Measurements from ENCODE around the gene SMAD5.

Gene SMAD5

GRCh38 chr5:136174021-136174659 lies 41.5 kb downstream of the SMAD5 start:
- H3K4me3 ChIP-seq (ENCODE audit: control insufficient read depth, low read depth, low read length), result no peak overlapping the region
- TF ChIP-seq, protein P1, sequence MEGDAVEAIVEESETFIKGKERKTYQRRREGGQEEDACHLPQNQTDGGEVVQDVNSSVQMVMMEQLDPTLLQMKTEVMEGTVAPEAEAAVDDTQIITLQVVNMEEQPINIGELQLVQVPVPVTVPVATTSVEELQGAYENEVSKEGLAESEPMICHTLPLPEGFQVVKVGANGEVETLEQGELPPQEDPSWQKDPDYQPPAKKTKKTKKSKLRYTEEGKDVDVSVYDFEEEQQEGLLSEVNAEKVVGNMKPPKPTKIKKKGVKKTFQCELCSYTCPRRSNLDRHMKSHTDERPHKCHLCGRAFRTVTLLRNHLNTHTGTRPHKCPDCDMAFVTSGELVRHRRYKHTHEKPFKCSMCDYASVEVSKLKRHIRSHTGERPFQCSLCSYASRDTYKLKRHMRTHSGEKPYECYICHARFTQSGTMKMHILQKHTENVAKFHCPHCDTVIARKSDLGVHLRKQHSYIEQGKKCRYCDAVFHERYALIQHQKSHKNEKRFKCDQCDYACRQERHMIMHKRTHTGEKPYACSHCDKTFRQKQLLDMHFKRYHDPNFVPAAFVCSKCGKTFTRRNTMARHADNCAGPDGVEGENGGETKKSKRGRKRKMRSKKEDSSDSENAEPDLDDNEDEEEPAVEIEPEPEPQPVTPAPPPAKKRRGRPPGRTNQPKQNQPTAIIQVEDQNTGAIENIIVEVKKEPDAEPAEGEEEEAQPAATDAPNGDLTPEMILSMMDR (IDR thresholded peaks at IDR 0.05; ENCODE audit: control insufficient read depth, insufficient read depth, low read depth, low read length, missing control alignments), result peak; percentile 74
- peak; percentile 23 for DNase-seq (ENCODE audit: low read depth)

- no peak overlapping the region for H3K4me3 ChIP-seq (ENCODE audit: control insufficient read depth, low read depth, low read length)
- TF ChIP-seq, protein P1 (IDR thresholded peaks at IDR 0.05; ENCODE audit: control insufficient read depth, insufficient read depth, low read depth, low read length, missing control alignments), result no peak
- DNase-seq (ENCODE audit: low read depth), result no peak
Observed at GRCh38 chr5:136182618-136183017, 50.0 kb downstream of the SMAD5 start.

DNA sequence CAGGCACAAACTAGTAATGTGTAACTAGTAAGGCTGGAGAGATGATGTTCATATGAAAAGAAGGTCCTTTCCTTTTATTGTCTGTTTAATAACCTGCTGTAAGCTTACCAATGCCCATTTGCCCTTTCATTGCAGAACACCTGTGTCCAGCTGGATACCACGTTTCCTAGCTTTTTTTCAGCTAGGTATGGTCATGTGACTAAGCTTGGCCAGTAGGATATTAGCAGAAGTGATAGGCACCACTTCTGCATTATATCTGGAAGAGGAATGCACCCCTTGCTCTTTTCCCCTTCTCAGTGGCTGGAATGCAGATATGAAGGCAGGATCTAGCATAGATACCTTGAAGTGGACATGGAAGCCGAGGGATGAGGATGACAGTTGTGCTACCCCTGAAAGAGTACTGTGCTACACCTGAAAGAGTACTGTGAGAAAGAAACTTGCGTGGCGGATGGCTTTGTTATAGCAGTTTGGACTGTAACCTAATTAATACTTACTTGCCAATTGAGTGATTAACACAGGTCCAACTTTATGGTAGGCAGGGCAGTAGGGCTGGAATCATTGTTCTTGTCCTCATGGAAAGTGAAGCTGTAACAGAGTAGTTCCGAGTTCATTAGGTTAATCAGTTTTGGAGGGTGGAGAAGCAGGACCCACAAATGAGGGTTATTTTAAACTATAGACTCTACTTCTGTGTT lies 53.5 kb downstream of the SMAD5 start:
- H3K4me3 ChIP-seq (ENCODE audit: control insufficient read depth, low read depth, low read length), result no peak overlapping the region
- no peak for DNase-seq (ENCODE audit: low read depth)
- TF ChIP-seq, protein P1 (IDR thresholded peaks at IDR 0.05; ENCODE audit: control insufficient read depth, insufficient read depth, low read depth, low read length, missing control alignments), result no peak

DNA sequence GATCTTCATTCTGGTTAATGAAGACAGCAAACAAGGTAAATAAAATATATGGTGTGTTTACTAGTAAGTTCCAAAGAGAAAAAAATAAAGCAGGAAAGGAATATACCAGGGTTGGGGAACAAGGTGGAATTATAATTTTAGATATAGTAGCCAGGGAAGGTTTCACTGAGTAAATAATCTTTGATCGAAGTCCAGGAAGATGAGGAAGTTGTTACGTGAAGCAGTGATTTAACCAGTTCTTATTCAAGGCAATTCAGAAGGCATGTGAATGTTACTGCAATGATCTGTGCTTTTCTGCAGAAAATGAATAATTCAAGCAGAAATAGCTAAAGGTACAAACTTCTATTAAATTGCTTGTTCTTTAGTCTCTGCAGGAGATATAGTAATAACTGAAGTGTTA lies 54.2 kb downstream of the SMAD5 start:
- TF ChIP-seq, protein P1 (IDR thresholded peaks at IDR 0.05; ENCODE audit: control insufficient read depth, insufficient read depth, low read depth, low read length, missing control alignments), result no peak
- DNase-seq (ENCODE audit: low read depth), result no peak
- no peak overlapping the region for H3K4me3 ChIP-seq (ENCODE audit: control insufficient read depth, low read depth, low read length)

DNA sequence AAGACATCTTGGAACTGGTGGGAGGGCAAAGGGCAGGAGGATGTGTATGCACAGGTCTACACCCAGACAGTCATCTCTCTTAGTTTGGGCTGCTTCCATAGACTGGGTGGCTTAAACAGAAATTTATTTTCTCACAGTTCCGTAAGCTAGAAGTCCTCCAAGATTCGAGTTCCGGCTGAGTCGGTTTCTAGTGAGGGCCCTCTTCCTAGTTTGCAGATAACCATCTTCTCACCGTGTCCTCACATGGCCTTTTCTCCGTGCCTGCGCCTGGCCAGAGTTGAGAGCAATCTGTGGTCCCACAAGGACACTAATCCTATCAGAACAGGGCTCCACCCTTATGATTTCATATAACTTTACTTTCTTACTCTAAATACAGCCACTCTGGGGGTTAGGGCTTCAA lies 56.2 kb downstream of the SMAD5 start:
- no peak overlapping the region for H3K4me3 ChIP-seq (ENCODE audit: control insufficient read depth, low read depth, low read length)
- TF ChIP-seq, protein P1 (IDR thresholded peaks at IDR 0.05; ENCODE audit: control insufficient read depth, insufficient read depth, low read depth, low read length, missing control alignments), result no peak
- no peak for DNase-seq (ENCODE audit: low read depth)

- TF ChIP-seq, protein P1 (IDR thresholded peaks at IDR 0.05; ENCODE audit: control insufficient read depth, insufficient read depth, low read depth, low read length, missing control alignments), result no peak
- no peak overlapping the region for H3K4me3 ChIP-seq (ENCODE audit: control insufficient read depth, low read depth, low read length)
Observed at GRCh38 chr5:136190091-136190720, 57.6 kb downstream of the SMAD5 start.

More at GRCh38 chr5:136190091-136190720, 57.6 kb downstream of the SMAD5 start:
- DNase-seq (ENCODE audit: low read depth), result no peak

Data from AG09309 (cell line).